ENCODE data around the gene COL23A1. TPM values are rescaled to one million over a fixed set of nuclear protein-coding genes. Genes with fewer than 3 reads are reported as not detected.

COL23A1 gene
- total and polyA plus RNA-seq, 2 of the 13 experiments (the other 11 are each of a cell fraction or from before 2014, with no cell fraction given): not detected

DNA sequence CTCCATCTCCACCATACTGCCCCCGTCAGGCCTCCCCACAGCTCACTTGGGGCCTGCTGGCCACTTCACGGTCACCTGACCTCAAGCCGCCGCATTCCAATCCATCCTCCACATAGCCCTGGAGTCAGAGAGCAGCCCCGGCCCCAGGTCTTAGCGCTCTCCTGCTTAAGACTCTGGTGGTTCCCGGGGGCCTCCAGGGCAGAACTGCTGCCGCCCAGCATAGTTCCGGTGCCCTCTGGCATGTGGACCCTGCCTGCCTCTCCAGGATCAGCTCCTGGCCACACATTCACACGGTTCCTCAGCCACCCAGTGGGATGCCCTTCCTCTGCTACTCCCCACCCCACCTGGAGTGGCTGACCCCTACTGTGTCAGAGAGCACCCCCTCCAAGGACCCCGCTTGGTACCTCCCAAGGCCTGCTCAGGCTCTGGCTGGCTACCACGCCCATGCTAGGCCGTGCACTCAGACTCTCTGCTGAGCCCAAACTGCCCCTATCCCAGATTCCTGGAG, 366.3 kb downstream of the COL23A1 start:
- FAIRE-seq (no peak), DNase-seq (ENCODE audit: low spot score) (no peak), ATAC-seq (peak; percentile 5; the same call in 1 of the 3 replicates)
- Histone ChIP-seq H2AFZ (ENCODE audit: low read length) (no peak overlapping the region), H3K4me1 (ENCODE audit: insufficient read depth, low read length) (no peaks in the 10 kb centered on the region), H3K27ac (ENCODE audit: extremely low read length, insufficient read depth, low read length) (no peak overlapping the region), H3K36me3 (replicated peaks in 1 of 2; ENCODE audit: control insufficient read depth in 1 of 2, insufficient read depth in 2 of 2, low read length in 2 of 2) (peaks cover 11 to 24% of the 10 kb centered on the region in 2 experiments; a peak in 4 of 5 replicates), H3K79me2 (ENCODE audit: insufficient read depth, low read length) (no peaks in the 10 kb centered on the region), H4K20me1 (ENCODE audit: insufficient read depth, low read length) (no peaks in the 10 kb centered on the region), H3K27me3 (ENCODE audit: control insufficient read depth in 1 of 2, insufficient read depth in 2 of 2, low read length in 2 of 2) (no peaks in the 10 kb centered on the region), H3K9ac (ENCODE audit: insufficient read depth, low read depth, low read length) (no peak overlapping the region), H3K4me3 (replicated peaks in 1 of 3; ENCODE audit: insufficient read depth in 1 of 3, low read depth in 2 of 3, low read length in 3 of 3) (no peak overlapping the region), H3K4me2 (ENCODE audit: low read depth, low read length) (no peak overlapping the region), H3K9me3 (ENCODE audit: low read length) (no peaks in the 10 kb centered on the region)
- 86% methylated on average over 10 of the region's 13 CpGs for WGBS (ENCODE audit: low lambda C conversion rate)
- in situ Hi-C loops (cut with HindIII; ENCODE audit: extremely low pct_ligation_motif_present, low pct_unique_long_range_greater_than_20kb): no loop called here
- ChIA-PET POLR2A (interaction anchor here (1.5 kb wide), 1 partner anchor 9 kb away, joined by 5 read pairs; no protein-coding TSS in a partner anchor), CTCF (ENCODE audit: low intra/inter-chr PET ratio, low total read pairs) (no interaction called here)
- TF ChIP-seq ZNF615 (CRISPR knock-in tag; IDR thresholded peaks at IDR 0.05; ENCODE audit: borderline replicate concordance) (no peak), POLR2G (IDR thresholded peaks at IDR 0.05; ENCODE audit: low read depth, low read length) (peak; percentile 13; the same call in 1 of the 2 replicates), SAFB2 (CRISPR knock-in tag; IDR thresholded peaks at IDR 0.05; ENCODE audit: borderline replicate concordance, low read depth) (no peak), ZNF841 (CRISPR knock-in tag; IDR thresholded peaks at IDR 0.05; ENCODE audit: borderline replicate concordance) (no peak), ZFP82 (CRISPR knock-in tag; IDR thresholded peaks at IDR 0.05; ENCODE audit: borderline replicate concordance) (no peak), AGO1 (IDR thresholded peaks at IDR 0.05; ENCODE audit: low read depth, low read length, poor library complexity, severe bottlenecking) (peak; percentile 27), AGO2 (optimal IDR thresholded peaks at IDR 0.05; ENCODE audit: low read depth, low read length) (peak; percentile 91)
- TF ChIP-seq, protein P1, sequence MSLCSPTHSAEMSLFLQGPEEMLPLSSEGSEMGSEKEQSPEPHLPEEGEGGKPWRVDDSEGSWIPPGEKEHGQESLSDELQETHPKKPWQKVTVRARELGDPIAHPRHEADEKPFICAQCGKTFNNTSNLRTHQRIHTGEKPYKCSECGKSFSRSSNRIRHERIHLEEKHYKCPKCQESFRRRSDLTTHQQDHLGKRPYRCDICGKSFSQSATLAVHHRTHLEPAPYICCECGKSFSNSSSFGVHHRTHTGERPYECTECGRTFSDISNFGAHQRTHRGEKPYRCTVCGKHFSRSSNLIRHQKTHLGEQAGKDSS (CRISPR knock-in tag; IDR thresholded peaks at IDR 0.05; ENCODE audit: borderline replicate concordance, low read depth): no peak
- TF ChIP-seq, protein P2, sequence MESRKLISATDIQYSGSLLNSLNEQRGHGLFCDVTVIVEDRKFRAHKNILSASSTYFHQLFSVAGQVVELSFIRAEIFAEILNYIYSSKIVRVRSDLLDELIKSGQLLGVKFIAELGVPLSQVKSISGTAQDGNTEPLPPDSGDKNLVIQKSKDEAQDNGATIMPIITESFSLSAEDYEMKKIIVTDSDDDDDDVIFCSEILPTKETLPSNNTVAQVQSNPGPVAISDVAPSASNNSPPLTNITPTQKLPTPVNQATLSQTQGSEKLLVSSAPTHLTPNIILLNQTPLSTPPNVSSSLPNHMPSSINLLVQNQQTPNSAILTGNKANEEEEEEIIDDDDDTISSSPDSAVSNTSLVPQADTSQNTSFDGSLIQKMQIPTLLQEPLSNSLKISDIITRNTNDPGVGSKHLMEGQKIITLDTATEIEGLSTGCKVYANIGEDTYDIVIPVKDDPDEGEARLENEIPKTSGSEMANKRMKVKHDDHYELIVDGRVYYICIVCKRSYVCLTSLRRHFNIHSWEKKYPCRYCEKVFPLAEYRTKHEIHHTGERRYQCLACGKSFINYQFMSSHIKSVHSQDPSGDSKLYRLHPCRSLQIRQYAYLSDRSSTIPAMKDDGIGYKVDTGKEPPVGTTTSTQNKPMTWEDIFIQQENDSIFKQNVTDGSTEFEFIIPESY (CRISPR knock-in tag; IDR thresholded peaks at IDR 0.05): peak; percentile 78
- intact Hi-C loops (cut with micrococcal nuclease; ENCODE audit: unreplicated experiment): no loop called here
- BruUV-seq (replicated peaks): no TSS peak
